Measurements from ENCODE around the gene BEX2.

GRCh38 chrX:103311399-103311780 is 600 bp upstream of the BEX2 start:
- TF ChIP-seq, protein P1, sequence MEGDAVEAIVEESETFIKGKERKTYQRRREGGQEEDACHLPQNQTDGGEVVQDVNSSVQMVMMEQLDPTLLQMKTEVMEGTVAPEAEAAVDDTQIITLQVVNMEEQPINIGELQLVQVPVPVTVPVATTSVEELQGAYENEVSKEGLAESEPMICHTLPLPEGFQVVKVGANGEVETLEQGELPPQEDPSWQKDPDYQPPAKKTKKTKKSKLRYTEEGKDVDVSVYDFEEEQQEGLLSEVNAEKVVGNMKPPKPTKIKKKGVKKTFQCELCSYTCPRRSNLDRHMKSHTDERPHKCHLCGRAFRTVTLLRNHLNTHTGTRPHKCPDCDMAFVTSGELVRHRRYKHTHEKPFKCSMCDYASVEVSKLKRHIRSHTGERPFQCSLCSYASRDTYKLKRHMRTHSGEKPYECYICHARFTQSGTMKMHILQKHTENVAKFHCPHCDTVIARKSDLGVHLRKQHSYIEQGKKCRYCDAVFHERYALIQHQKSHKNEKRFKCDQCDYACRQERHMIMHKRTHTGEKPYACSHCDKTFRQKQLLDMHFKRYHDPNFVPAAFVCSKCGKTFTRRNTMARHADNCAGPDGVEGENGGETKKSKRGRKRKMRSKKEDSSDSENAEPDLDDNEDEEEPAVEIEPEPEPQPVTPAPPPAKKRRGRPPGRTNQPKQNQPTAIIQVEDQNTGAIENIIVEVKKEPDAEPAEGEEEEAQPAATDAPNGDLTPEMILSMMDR (IDR thresholded peaks at IDR 0.05 in 4 of 5, conservative IDR thresholded peaks at IDR 0.05 in 1 of 5), result no peak
- TF ChIP-seq POLR2A (IDR thresholded peaks at IDR 0.05), result no peak
